ENCODE results near the gene SLCO3A1. TPM values are rescaled to one million over a fixed set of nuclear protein-coding genes. Genes with fewer than 3 reads are reported as not detected.
"Not testable (repeated sequence)": the region's sequence is repeated elsewhere in the genome, so short reads cannot be mapped to it uniquely, and the experiment has no call there.

The SLCO3A1 gene
- total RNA-seq, 1 experiment from 2014 or later = 23.4 TPM

GRCh38 chr15:91945385-91945784 lies 91.9 kb downstream of the SLCO3A1 start:
- DNase-seq (ENCODE audit: low read depth) = no peak
- in situ Hi-C loops (cut with HindIII; ENCODE audit: low pct_unique_long_range_greater_than_20kb, low sequenced_read_pairs) = no loop called here

- in situ Hi-C loops (cut with HindIII; ENCODE audit: low pct_unique_long_range_greater_than_20kb, low sequenced_read_pairs) = no loop called here
Observed at GRCh38 chr15:91946075-91946474, 92.6 kb downstream of the SLCO3A1 start.

GRCh38 chr15:91946581-91947292 lies 93.2 kb downstream of the SLCO3A1 start:
- in situ Hi-C loops (cut with HindIII; ENCODE audit: low pct_unique_long_range_greater_than_20kb, low sequenced_read_pairs) = no loop called here

More at GRCh38 chr15:91946075-91946474, 92.6 kb downstream of the SLCO3A1 start:
- DNase-seq (ENCODE audit: low read depth) = no peak

GRCh38 chr15:91947293-91947679 lies 93.8 kb downstream of the SLCO3A1 start:
- in situ Hi-C loops (cut with HindIII; ENCODE audit: low pct_unique_long_range_greater_than_20kb, low sequenced_read_pairs) = no loop called here
- DNase-seq (ENCODE audit: low read depth) = no peak

More at GRCh38 chr15:91946581-91947292, 93.2 kb downstream of the SLCO3A1 start:
- DNase-seq (ENCODE audit: low read depth) = peak; percentile 41

- in situ Hi-C loops (cut with HindIII; ENCODE audit: low pct_unique_long_range_greater_than_20kb, low sequenced_read_pairs) = no loop called here
- peak; percentile 85 for DNase-seq (ENCODE audit: low read depth)
Observed at GRCh38 chr15:91947683-91948608, 94.4 kb downstream of the SLCO3A1 start.

GRCh38 chr15:91949361-91949760 lies 95.9 kb downstream of the SLCO3A1 start:
- in situ Hi-C loops (cut with HindIII; ENCODE audit: low pct_unique_long_range_greater_than_20kb, low sequenced_read_pairs) = no loop called here
- no peak for DNase-seq (ENCODE audit: low read depth)

GRCh38 chr15:91950054-91950453 lies 96.5 kb downstream of the SLCO3A1 start:
- in situ Hi-C loops (cut with HindIII; ENCODE audit: low pct_unique_long_range_greater_than_20kb, low sequenced_read_pairs) = no loop called here

GRCh38 chr15:91950631-91951329 lies 97.3 kb downstream of the SLCO3A1 start:
- in situ Hi-C loops (cut with HindIII; ENCODE audit: low pct_unique_long_range_greater_than_20kb, low sequenced_read_pairs) = no loop called here
- DNase-seq (ENCODE audit: low read depth) = no peak

More at GRCh38 chr15:91950054-91950453, 96.5 kb downstream of the SLCO3A1 start:
- no peak for DNase-seq (ENCODE audit: low read depth)

- in situ Hi-C loops (cut with HindIII; ENCODE audit: low pct_unique_long_range_greater_than_20kb, low sequenced_read_pairs) = no loop called here
- DNase-seq (ENCODE audit: low read depth) = no peak
Observed at GRCh38 chr15:91952216-91952615, 98.7 kb downstream of the SLCO3A1 start.

GRCh38 chr15:91953432-91953831 lies 99.9 kb downstream of the SLCO3A1 start:
- no peak for DNase-seq (ENCODE audit: low read depth)
- in situ Hi-C loops (cut with HindIII; ENCODE audit: low pct_unique_long_range_greater_than_20kb, low sequenced_read_pairs) = no loop called here

- in situ Hi-C loops (cut with HindIII; ENCODE audit: low pct_unique_long_range_greater_than_20kb, low sequenced_read_pairs) = no loop called here
- DNase-seq (ENCODE audit: low read depth) = no peak
Observed at GRCh38 chr15:91954292-91954691, 100.8 kb downstream of the SLCO3A1 start.

- DNase-seq (ENCODE audit: low read depth) = no peak
- in situ Hi-C loops (cut with HindIII; ENCODE audit: low pct_unique_long_range_greater_than_20kb, low sequenced_read_pairs) = no loop called here
Observed at GRCh38 chr15:91956026-91956723, 102.7 kb downstream of the SLCO3A1 start.

GRCh38 chr15:91961357-91961756 lies 107.8 kb downstream of the SLCO3A1 start:
- in situ Hi-C loops (cut with HindIII; ENCODE audit: low pct_unique_long_range_greater_than_20kb, low sequenced_read_pairs) = no loop called here
- DNase-seq (ENCODE audit: low read depth) = no peak

GRCh38 chr15:91963747-91964146 lies 110.2 kb downstream of the SLCO3A1 start:
- in situ Hi-C loops (cut with HindIII; ENCODE audit: low pct_unique_long_range_greater_than_20kb, low sequenced_read_pairs); DNase-seq (ENCODE audit: low read depth): not testable (repeated sequence)

GRCh38 chr15:91965501-91966193 lies 112.1 kb downstream of the SLCO3A1 start:
- in situ Hi-C loops (cut with HindIII; ENCODE audit: low pct_unique_long_range_greater_than_20kb, low sequenced_read_pairs) = no loop called here
- DNase-seq (ENCODE audit: low read depth) = peak; percentile 79

GRCh38 chr15:91966194-91966552 lies 112.7 kb downstream of the SLCO3A1 start:
- no peak for DNase-seq (ENCODE audit: low read depth)
- in situ Hi-C loops (cut with HindIII; ENCODE audit: low pct_unique_long_range_greater_than_20kb, low sequenced_read_pairs) = no loop called here

GRCh38 chr15:91967935-91968606 lies 114.6 kb downstream of the SLCO3A1 start:
- in situ Hi-C loops (cut with HindIII; ENCODE audit: low pct_unique_long_range_greater_than_20kb, low sequenced_read_pairs) = no loop called here
- DNase-seq (ENCODE audit: low read depth) = peak; percentile 66
